ENCODE results near the gene SFMBT1. TPM values are rescaled to one million over a fixed set of nuclear protein-coding genes. Genes with fewer than 3 reads are reported as not detected.

Gene SFMBT1
- total RNA-seq, 1 experiment from 2014 or later, result 14.3 TPM

GRCh38 chr3:52881871-52882270 lies 164.0 kb downstream of the SFMBT1 start:
- H3K4me3 ChIP-seq, result no peak overlapping the region
- BruUV-seq (replicated peaks), result no TSS peak
- no peak for DNase-seq
- ChIA-PET POLR2A (ENCODE audit: unreplicated experiment) (no interaction called here), CTCF (no interaction called here)
- H3K9me3 ChIP-seq (ENCODE audit: insufficient read depth, low read depth), result no peaks in the 10 kb centered on the region
- no peak overlapping the region for H2AFZ ChIP-seq
- no peaks in the 10 kb centered on the region for H3K4me1 ChIP-seq (replicated peaks; ENCODE audit: insufficient read depth)
- no peaks in the 10 kb centered on the region for H3F3A ChIP-seq (ENCODE audit: insufficient read depth, low read depth)
- no peaks in the 10 kb centered on the region for H4K20me1 ChIP-seq (ENCODE audit: insufficient read depth)
- no peak overlapping the region for H3K4me2 ChIP-seq
- H3K36me3 ChIP-seq (ENCODE audit: low read depth), result no peaks in the 10 kb centered on the region
- intact Hi-C loops (cut with micrococcal nuclease; ENCODE audit: unreplicated experiment), result no loop called here
- no peak for TF ChIP-seq CTCF (conservative IDR thresholded peaks at IDR 0.05)
- no peak for TF ChIP-seq EZH2 (IDR thresholded peaks at IDR 0.05; ENCODE audit: low read depth)
- no peaks in the 10 kb centered on the region for H3K9me2 ChIP-seq (ENCODE audit: insufficient read depth)
- H3K27me3 ChIP-seq (ENCODE audit: insufficient read depth, low read depth), result no peaks in the 10 kb centered on the region
- H3K79me2 ChIP-seq (ENCODE audit: low read depth), result no peaks in the 10 kb centered on the region
- H3K27ac ChIP-seq, result no peak overlapping the region

GRCh38 chr3:52880474-52880873 lies 165.4 kb downstream of the SFMBT1 start:
- Histone ChIP-seq H2AFZ (no peak overlapping the region), H3K27ac (no peak overlapping the region), H3K4me3 (no peak overlapping the region), H3K27me3 (ENCODE audit: insufficient read depth, low read depth) (no peaks in the 10 kb centered on the region), H3K9me3 (ENCODE audit: insufficient read depth, low read depth) (no peaks in the 10 kb centered on the region), H3F3A (ENCODE audit: insufficient read depth, low read depth) (no peaks in the 10 kb centered on the region), H3K36me3 (ENCODE audit: low read depth) (no peaks in the 10 kb centered on the region), H3K4me2 (no peak overlapping the region), H3K9me2 (ENCODE audit: insufficient read depth) (no peaks in the 10 kb centered on the region), H3K4me1 (replicated peaks; ENCODE audit: insufficient read depth) (no peaks in the 10 kb centered on the region), H4K20me1 (ENCODE audit: insufficient read depth) (no peaks in the 10 kb centered on the region), H3K79me2 (ENCODE audit: low read depth) (no peaks in the 10 kb centered on the region)
- no TSS peak for BruUV-seq (replicated peaks)
- no peak for TF ChIP-seq CTCF (conservative IDR thresholded peaks at IDR 0.05)
- no peak for TF ChIP-seq EZH2 (IDR thresholded peaks at IDR 0.05; ENCODE audit: low read depth)
- DNase-seq, result no peak
- intact Hi-C loops (cut with micrococcal nuclease; ENCODE audit: unreplicated experiment), result no loop called here
- ChIA-PET POLR2A (ENCODE audit: unreplicated experiment) (no interaction called here), CTCF (no interaction called here)

- Histone ChIP-seq H3K36me3 (ENCODE audit: low read depth) (no peaks in the 10 kb centered on the region), H4K20me1 (ENCODE audit: insufficient read depth) (no peaks in the 10 kb centered on the region), H3K27ac (no peak overlapping the region), H3K9me3 (ENCODE audit: insufficient read depth, low read depth) (no peaks in the 10 kb centered on the region), H3K9me2 (ENCODE audit: insufficient read depth) (no peaks in the 10 kb centered on the region), H3K4me2 (no peak overlapping the region), H3K79me2 (ENCODE audit: low read depth) (no peaks in the 10 kb centered on the region), H3F3A (ENCODE audit: insufficient read depth, low read depth) (no peaks in the 10 kb centered on the region), H3K27me3 (ENCODE audit: insufficient read depth, low read depth) (no peaks in the 10 kb centered on the region), H2AFZ (no peak overlapping the region), H3K4me3 (no peak overlapping the region), H3K4me1 (replicated peaks; ENCODE audit: insufficient read depth) (no peaks in the 10 kb centered on the region)
- intact Hi-C loops (cut with micrococcal nuclease; ENCODE audit: unreplicated experiment), result no loop called here
- ChIA-PET POLR2A (ENCODE audit: unreplicated experiment) (no interaction called here), CTCF (interaction anchor here (0.6 kb wide), 1 partner anchor 169 kb away, joined by 3 read pairs; no protein-coding TSS in a partner anchor)
- no TSS peak for BruUV-seq (replicated peaks)
- TF ChIP-seq EZH2 (IDR thresholded peaks at IDR 0.05; ENCODE audit: low read depth), result no peak
- TF ChIP-seq CTCF (conservative IDR thresholded peaks at IDR 0.05), result no peak
- no peak for DNase-seq
These were observed 165.8 kb downstream of the SFMBT1 start for GRCh38 chr3:52880047-52880446.

Data from PC-9 (cell line).